Measurements from ENCODE around the gene TLCD1.
A peak's percentile ranks its signal among the peaks of the same experiment; 100 is the strongest.

TLCD1 gene

GRCh38 chr17:28726226-28726626, at the start of gene TLCD1:
Gene TLCD1 (minus strand): TSS chr17:28726233. CDS start chr17:28726097, 136 bp downstream.
- DNase-seq (ENCODE audit: low read depth in 2 of 2): peak in 1 of 2 donors; percentile 39

- DNase-seq (ENCODE audit: low read depth in 2 of 2): no peak
Measured at GRCh38 chr17:28774206-28774605, 48.2 kb upstream of the TLCD1 start.

- no peak for DNase-seq (ENCODE audit: low read depth in 2 of 2)
Measured at GRCh38 chr17:28773736-28774135, 47.7 kb upstream of the TLCD1 start.

GRCh38 chr17:28765038-28765437, 39.0 kb upstream of the TLCD1 start:
- DNase-seq (ENCODE audit: low read depth in 2 of 2): no peak

GRCh38 chr17:28763804-28764266, 37.8 kb upstream of the TLCD1 start:
- DNase-seq (ENCODE audit: low read depth in 2 of 2): peak; percentile 59 to 68

GRCh38 chr17:28763137-28763799, 37.2 kb upstream of the TLCD1 start:
- no peak for DNase-seq (ENCODE audit: low read depth in 2 of 2)

GRCh38 chr17:28760601-28761562, 34.8 kb upstream of the TLCD1 start:
- no peak for DNase-seq (ENCODE audit: low read depth in 2 of 2)

- DNase-seq (ENCODE audit: low read depth in 2 of 2): no peak
Measured at GRCh38 chr17:28759256-28759865, 33.3 kb upstream of the TLCD1 start.

- DNase-seq (ENCODE audit: low read depth in 2 of 2): no peak
Measured at GRCh38 chr17:28758411-28759121, 32.5 kb upstream of the TLCD1 start.

- DNase-seq (ENCODE audit: low read depth in 2 of 2): no peak
Measured at GRCh38 chr17:28756049-28756804, 30.2 kb upstream of the TLCD1 start.

GRCh38 chr17:28755486-28755885, 29.5 kb upstream of the TLCD1 start:
- DNase-seq (ENCODE audit: low read depth in 2 of 2): no peak

- no peak for DNase-seq (ENCODE audit: low read depth in 2 of 2)
Measured at GRCh38 chr17:28751600-28752366, 25.8 kb upstream of the TLCD1 start.

- peak; percentile 70 to 73 for DNase-seq (ENCODE audit: low read depth in 2 of 2)
Measured at GRCh38 chr17:28750178-28751047, 24.4 kb upstream of the TLCD1 start.

- DNase-seq (ENCODE audit: low read depth in 2 of 2): no peak
Measured at GRCh38 chr17:28749516-28750177, 23.6 kb upstream of the TLCD1 start.

GRCh38 chr17:28748852-28749515, 23.0 kb upstream of the TLCD1 start:
- DNase-seq (ENCODE audit: low read depth in 2 of 2): no peak

GRCh38 chr17:28747801-28748750, 22.0 kb upstream of the TLCD1 start:
- DNase-seq (ENCODE audit: low read depth in 2 of 2): no peak

All from activated CD8-positive, alpha-beta memory T cell treated with anti-CD3 and anti-CD28 coated beads for 4 hours (primary cell).